Activated naive CD4-positive, alpha-beta T cell treated with anti-CD3 and anti-CD28 coated beads, Interleukin-2, amount 50 U/mL, for 24 hours (primary cell): ENCODE data around the gene GARNL3.

Source experiments
- H3K27ac Mint-ChIP-seq: one replicate; pipeline ENCODE4 v1.8.0; 2021; ENCODE audit warnings: mild to moderate bottlenecking, mixed read lengths
- H3K27me3 Mint-ChIP-seq: one replicate; pipeline ENCODE4 v1.8.0; 2021; ENCODE audit warnings: mixed read lengths
- H3K36me3 Mint-ChIP-seq: one replicate; pipeline ENCODE4 v1.8.0; 2021; ENCODE audit warnings: mixed read lengths
- H3K4me1 Mint-ChIP-seq: one replicate; pipeline ENCODE4 v1.8.0; 2021; ENCODE audit warnings: mixed read lengths
- H3K4me3 Mint-ChIP-seq: one replicate; pipeline ENCODE4 v1.8.0; 2021; ENCODE audit warnings: mild to moderate bottlenecking, mixed read lengths
- H3K9me3 Mint-ChIP-seq: one replicate; pipeline ENCODE4 v1.8.0; 2021; ENCODE audit warnings: mixed read lengths

Gene GARNL3

DNA sequence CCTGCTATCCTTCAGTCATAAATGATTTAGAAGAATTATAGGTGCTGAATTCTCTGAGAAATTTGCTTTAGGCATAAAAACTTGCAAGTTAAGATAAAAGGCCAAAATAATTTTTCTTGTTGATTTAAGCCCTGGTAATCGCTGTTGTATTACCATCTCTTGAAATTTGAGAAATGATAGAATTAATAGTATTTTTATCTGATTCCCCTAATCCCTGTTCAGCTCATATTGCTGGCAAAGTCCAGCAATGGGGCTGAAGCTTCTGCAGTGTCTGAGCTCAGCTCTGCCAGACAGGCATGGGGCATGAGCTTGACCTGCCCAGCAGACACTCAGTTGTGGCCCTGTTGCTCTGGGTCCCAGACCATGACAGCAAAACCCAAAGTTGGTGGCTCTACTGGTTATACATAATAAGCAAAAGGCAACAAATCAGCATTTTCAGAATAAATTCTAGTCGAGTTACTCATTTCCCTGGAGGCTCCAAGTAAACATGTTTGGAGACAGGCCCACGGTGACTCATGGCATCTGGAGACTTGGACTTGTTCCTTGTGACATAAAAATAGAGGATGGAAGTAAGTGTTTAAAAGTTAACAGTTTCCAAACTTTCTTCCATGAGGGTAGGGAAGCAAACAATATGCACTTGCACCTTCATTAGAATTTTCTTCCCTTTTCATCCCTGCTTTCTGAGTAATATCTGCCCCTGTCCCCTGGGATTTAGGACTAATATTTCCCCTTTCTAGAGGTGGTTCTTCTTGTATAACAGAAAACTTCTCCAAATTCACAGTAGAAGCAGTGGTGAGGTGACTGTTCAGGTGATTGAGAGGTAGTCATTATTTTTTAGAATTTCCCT lies 72.2 kb downstream of the GARNL3 start:
- H3K36me3 Mint-ChIP-seq: no peaks in the 10 kb centered on the region
- H3K4me1 Mint-ChIP-seq: no peaks in the 10 kb centered on the region
- no peak overlapping the region for H3K4me3 Mint-ChIP-seq
- no peaks in the 10 kb centered on the region for H3K9me3 Mint-ChIP-seq
- peaks cover 4% of the 10 kb centered on the region for H3K27me3 Mint-ChIP-seq
- no peak overlapping the region for H3K27ac Mint-ChIP-seq

- Mint-ChIP-seq H3K36me3 (no peaks in the 10 kb centered on the region), H3K4me1 (no peaks in the 10 kb centered on the region), H3K27ac (no peak overlapping the region), H3K9me3 (no peaks in the 10 kb centered on the region), H3K27me3 (no peaks in the 10 kb centered on the region), H3K4me3 (no peak overlapping the region)
Measured at GRCh38 chr9:127340721-127341120, 76.1 kb downstream of the GARNL3 start.

GRCh38 chr9:127341152-127341551 lies 76.6 kb downstream of the GARNL3 start:
- Mint-ChIP-seq H3K27ac (no peak overlapping the region), H3K36me3 (no peaks in the 10 kb centered on the region), H3K9me3 (no peaks in the 10 kb centered on the region), H3K27me3 (no peaks in the 10 kb centered on the region), H3K4me3 (no peak overlapping the region), H3K4me1 (no peaks in the 10 kb centered on the region)

GRCh38 chr9:127344368-127345000 lies 79.9 kb downstream of the GARNL3 start:
- no peak overlapping the region for H3K27ac Mint-ChIP-seq
- peaks cover 2% of the 10 kb centered on the region for H3K27me3 Mint-ChIP-seq
- no peaks in the 10 kb centered on the region for H3K9me3 Mint-ChIP-seq
- H3K4me3 Mint-ChIP-seq: no peak overlapping the region
- H3K36me3 Mint-ChIP-seq: no peaks in the 10 kb centered on the region
- H3K4me1 Mint-ChIP-seq: no peaks in the 10 kb centered on the region

DNA sequence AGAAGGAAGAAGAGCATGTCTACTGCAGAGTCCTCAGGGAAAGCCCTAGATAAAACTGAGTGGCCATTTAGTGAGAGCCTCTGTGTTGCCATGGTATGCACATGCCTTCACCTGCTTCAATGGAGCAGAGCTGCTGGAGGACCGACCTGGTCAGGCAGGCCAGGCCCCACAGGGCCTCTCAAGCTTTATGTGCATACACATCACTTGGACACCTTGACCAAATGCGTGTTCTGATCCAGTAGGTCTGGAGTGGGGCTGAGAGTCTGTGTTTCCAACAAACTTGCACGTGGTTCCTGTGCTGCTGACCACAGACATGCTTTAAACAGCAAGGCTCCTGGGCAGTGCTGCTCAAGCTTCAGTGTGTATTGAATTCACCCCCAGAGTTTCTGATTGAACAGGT lies 81.0 kb downstream of the GARNL3 start:
- H3K27me3 Mint-ChIP-seq: peaks cover 2% of the 10 kb centered on the region
- H3K36me3 Mint-ChIP-seq: no peaks in the 10 kb centered on the region

DNA sequence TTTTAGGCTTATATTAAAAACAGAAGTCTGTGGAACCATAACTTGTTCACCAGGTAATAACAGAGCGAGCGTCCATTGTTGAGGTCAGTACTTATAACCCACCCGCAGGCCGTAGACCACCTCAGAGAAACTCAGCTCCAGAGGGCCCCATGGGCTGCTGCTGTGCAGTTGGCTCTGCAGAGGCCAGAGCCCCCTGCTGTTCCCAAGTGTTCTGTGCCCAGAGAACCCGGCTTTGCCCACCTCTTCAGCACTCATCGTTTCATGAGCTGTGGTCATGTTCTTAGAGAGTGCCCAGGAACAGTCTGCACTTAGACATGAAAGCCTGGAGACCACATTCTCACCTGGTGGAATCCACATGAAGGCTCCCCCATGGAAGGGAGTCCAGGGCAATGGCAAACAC lies 82.0 kb downstream of the GARNL3 start:
- Mint-ChIP-seq H3K36me3 (no peaks in the 10 kb centered on the region), H3K4me3 (no peak overlapping the region), H3K9me3 (no peaks in the 10 kb centered on the region), H3K4me1 (no peaks in the 10 kb centered on the region), H3K27me3 (peaks cover 2% of the 10 kb centered on the region), H3K27ac (no peak overlapping the region)

More for the DNA sequence above, 81.0 kb downstream of the GARNL3 start:
- Mint-ChIP-seq H3K9me3 (no peaks in the 10 kb centered on the region), H3K4me1 (no peaks in the 10 kb centered on the region), H3K4me3 (no peak overlapping the region), H3K27ac (no peak overlapping the region)

DNA sequence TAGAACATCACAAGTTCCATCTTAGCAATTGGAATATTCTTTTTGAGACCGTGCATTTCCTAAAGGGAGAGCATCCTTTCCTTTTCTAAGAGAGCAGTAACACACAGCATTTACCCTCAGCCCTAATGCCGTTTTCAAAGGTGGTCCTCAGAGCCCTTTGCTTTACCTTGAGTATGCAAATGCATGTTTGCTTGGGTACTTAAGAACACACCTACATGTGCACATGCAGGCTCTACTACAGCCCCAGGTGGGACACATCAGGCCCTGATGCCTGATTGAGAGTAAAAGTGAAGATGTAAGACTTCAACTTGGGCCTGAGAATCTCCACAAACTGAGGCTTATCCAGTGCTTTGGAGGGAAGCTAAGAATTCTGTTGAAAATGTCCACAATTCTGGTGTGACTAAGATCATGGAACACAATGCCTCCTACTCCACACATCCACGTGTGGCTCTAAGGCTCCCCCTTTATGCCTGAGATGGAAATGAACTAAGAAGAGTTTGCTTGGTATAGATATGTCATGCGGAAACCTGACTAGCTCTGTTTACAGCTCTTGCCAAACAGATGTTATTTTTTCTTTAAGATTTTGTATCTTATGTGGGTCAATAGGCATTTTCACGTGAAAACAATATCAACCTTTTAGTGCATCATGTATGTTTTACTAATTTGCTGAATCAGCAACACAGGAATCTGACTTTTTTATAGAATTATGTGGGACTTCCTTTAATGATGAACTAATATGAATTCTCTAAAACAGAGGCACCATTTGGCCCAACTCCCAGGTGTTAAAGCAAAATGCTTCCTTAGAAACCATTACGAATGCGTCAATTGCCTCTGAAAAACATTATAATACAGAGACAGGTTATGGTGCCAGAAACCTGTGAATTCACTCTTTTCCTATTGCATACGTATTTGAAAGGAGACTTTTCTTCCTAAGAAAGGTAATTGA lies 83.5 kb downstream of the GARNL3 start:
- Mint-ChIP-seq H3K27ac (no peak overlapping the region), H3K4me1 (no peaks in the 10 kb centered on the region), H3K4me3 (no peak overlapping the region), H3K9me3 (no peaks in the 10 kb centered on the region), H3K27me3 (peaks cover 6% of the 10 kb centered on the region), H3K36me3 (no peaks in the 10 kb centered on the region)

DNA sequence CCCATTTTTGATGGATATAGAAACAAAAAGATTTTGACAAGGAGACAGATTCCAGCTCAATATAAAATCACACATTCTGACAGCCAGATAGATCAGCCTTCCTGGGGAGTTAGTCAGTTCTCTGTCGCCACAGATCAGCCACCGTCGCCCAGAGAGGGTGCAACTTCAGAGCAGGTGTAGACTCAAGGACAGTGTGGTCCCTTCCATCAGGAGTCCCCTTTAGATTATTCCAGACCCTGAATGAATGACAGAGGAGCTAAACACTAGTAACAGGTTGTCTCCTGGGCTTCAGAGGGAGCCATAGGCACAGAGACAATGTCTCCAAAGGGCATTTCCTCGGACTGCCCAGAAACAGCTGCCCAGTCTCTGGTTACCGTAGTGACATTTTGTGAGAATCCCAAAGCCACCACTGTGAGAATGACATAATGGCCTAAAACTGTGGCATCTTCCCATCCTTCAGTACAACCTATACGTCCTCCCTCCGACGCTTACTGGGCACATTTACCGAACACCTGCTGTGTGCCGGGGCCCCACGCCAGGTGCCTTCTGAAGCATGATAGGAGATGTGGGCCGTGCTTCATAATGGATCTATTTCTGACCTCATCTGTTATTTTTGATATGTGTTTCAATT lies 85.0 kb downstream of the GARNL3 start:
- Mint-ChIP-seq H3K36me3 (no peaks in the 10 kb centered on the region), H3K27me3 (peaks cover 14% of the 10 kb centered on the region), H3K4me1 (no peaks in the 10 kb centered on the region), H3K4me3 (no peak overlapping the region), H3K9me3 (no peaks in the 10 kb centered on the region), H3K27ac (no peak overlapping the region)

DNA sequence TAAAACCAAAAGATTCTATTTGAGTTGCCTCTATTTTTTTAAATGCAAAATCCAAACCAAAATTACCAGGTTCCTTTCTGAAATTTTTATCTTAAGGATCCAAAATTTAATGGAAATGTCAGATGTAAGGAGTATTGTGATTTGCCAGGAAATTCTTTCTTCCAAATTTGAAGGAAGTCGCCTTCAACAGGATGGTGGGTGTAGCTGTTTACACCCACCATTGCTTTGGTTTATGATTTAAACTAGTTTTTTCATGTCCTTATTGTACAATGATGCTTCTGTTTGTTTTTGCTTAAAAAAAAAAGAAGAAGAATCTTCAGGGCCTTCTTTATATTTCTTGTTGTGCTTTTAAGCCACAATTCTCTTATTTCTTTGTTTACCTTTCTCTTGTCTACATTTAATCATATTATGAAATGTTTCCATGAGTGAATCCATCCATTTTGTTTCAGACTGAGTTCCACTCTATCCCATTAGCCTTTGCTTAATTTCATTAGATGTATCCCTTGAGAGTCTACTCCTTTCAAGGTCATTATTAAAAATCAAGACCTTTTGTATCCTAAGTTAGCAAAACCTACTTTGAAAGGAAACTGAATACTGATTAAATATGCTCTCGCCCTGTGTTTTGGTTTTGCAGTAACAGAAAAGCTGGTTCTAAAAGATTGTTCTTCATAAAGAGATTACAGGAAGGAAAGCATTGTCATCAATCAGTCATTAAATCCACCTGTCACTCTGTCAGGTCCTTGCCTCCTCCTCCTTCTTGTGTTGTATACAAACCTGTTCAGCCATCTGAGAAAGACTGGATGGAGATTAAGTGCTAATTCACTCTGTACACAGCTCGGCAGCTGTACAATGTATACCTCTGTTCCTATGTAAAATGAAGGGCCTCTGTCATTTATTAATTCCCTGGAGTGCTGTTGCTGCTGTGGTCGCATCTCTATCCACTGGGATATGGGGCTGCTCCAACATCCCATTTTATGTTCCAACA lies 86.9 kb downstream of the GARNL3 start:
- H3K9me3 Mint-ChIP-seq: no peaks in the 10 kb centered on the region
- no peaks in the 10 kb centered on the region for H3K4me1 Mint-ChIP-seq
- H3K27ac Mint-ChIP-seq: no peak overlapping the region
- peaks cover 27% of the 10 kb centered on the region for H3K27me3 Mint-ChIP-seq
- H3K4me3 Mint-ChIP-seq: no peak overlapping the region
- no peaks in the 10 kb centered on the region for H3K36me3 Mint-ChIP-seq

GRCh38 chr9:127353882-127354281 lies 89.3 kb downstream of the GARNL3 start:
- Mint-ChIP-seq H3K4me1 (no peaks in the 10 kb centered on the region), H3K4me3 (no peak overlapping the region), H3K27me3 (peaks cover 28% of the 10 kb centered on the region), H3K27ac (no peak overlapping the region), H3K9me3 (no peaks in the 10 kb centered on the region), H3K36me3 (no peaks in the 10 kb centered on the region)

- H3K27ac Mint-ChIP-seq: no peak overlapping the region
- no peak overlapping the region for H3K4me3 Mint-ChIP-seq
- H3K27me3 Mint-ChIP-seq: peaks cover 31% of the 10 kb centered on the region
- no peaks in the 10 kb centered on the region for H3K36me3 Mint-ChIP-seq
- H3K4me1 Mint-ChIP-seq: no peaks in the 10 kb centered on the region
- no peaks in the 10 kb centered on the region for H3K9me3 Mint-ChIP-seq
Measured at GRCh38 chr9:127356906-127357305, 92.3 kb downstream of the GARNL3 start.

GRCh38 chr9:127358023-127358535 lies 93.5 kb downstream of the GARNL3 start:
- Mint-ChIP-seq H3K27ac (no peak overlapping the region), H3K4me1 (no peaks in the 10 kb centered on the region), H3K36me3 (no peaks in the 10 kb centered on the region), H3K27me3 (peaks cover 31% of the 10 kb centered on the region), H3K4me3 (no peak overlapping the region), H3K9me3 (no peaks in the 10 kb centered on the region)

- Mint-ChIP-seq H3K27me3 (peaks cover 32% of the 10 kb centered on the region), H3K4me3 (no peak overlapping the region), H3K36me3 (no peaks in the 10 kb centered on the region), H3K9me3 (no peaks in the 10 kb centered on the region), H3K27ac (no peak overlapping the region), H3K4me1 (no peaks in the 10 kb centered on the region)
Measured at GRCh38 chr9:127358770-127359169, 94.2 kb downstream of the GARNL3 start.

DNA sequence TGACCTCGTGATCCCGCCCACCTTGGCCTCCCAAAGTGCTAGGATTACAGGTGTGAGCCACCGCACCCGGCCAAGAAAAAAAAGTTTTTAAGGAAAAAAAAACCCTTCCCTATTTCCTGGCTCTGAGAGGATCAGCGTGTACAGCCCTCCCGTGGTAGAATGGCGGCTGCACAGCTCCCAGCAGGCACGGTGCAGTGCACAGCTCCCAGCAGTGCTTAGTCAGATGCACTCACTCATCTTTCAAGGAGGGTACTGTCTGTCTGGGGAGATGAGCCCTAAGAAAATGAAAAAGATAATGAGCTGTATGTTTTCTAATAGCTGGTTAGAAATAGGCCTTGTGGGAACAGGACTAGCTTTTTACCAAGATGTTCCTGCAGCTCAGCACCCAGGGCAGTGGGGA lies 95.7 kb downstream of the GARNL3 start:
- Mint-ChIP-seq H3K27ac (no peak overlapping the region), H3K4me3 (no peak overlapping the region), H3K36me3 (no peaks in the 10 kb centered on the region), H3K4me1 (no peaks in the 10 kb centered on the region), H3K27me3 (peaks cover 30% of the 10 kb centered on the region), H3K9me3 (no peaks in the 10 kb centered on the region)
